ENCODE measurements around the gene ZFHX3.

DNA sequence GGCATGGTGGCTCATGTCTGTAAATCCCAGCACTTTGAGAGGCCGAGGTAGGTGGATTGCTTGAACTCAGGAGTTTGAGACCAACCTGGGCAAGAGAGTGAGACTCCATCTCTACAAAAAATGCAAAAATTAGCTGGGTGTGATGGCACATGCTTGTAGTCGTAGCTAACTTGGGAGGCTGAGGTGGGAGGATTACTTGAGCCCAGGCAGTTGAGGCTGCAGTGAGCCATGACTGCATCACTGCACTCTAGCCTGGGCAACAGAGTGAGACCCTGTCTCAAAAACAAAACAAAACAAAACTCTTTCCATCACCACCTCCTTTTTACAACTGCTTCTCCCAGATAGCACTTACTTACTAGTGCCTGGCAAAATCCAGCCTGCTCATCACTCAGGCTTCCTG, 214.0 kb downstream of the ZFHX3 start:
- TF ChIP-seq, protein P1, sequence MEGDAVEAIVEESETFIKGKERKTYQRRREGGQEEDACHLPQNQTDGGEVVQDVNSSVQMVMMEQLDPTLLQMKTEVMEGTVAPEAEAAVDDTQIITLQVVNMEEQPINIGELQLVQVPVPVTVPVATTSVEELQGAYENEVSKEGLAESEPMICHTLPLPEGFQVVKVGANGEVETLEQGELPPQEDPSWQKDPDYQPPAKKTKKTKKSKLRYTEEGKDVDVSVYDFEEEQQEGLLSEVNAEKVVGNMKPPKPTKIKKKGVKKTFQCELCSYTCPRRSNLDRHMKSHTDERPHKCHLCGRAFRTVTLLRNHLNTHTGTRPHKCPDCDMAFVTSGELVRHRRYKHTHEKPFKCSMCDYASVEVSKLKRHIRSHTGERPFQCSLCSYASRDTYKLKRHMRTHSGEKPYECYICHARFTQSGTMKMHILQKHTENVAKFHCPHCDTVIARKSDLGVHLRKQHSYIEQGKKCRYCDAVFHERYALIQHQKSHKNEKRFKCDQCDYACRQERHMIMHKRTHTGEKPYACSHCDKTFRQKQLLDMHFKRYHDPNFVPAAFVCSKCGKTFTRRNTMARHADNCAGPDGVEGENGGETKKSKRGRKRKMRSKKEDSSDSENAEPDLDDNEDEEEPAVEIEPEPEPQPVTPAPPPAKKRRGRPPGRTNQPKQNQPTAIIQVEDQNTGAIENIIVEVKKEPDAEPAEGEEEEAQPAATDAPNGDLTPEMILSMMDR (IDR thresholded peaks at IDR 0.05): no peak
- no peak for TF ChIP-seq EP300 (IDR thresholded peaks at IDR 0.05)

Data from tibial nerve (tissue), 4 donors.